RWPE1 (cell line): ENCODE measurements around the gene LRTM2.
A peak's percentile ranks its signal among the peaks of the same experiment; 100 is the strongest.

Experiments
- CTCF ChIA-PET: fragments of 350-600 bp; sonication (Branson Sonifier 250); formaldehyde crosslinking; extraction: SDS; loops from one replicate; lab custom pipeline; 2021; lab: Yijun Ruan, JAX
- POLR2A ChIA-PET: fragments of 400-600 bp; formaldehyde crosslinking; extraction: SDS; loops from one replicate; lab custom pipeline; 2020; ENCODE audit warnings: antibody characterized with exemption; ENCODE audit not compliant: low non-redundant PET; lab: Yijun Ruan, JAX
- DNase-seq: peaks from one replicate; pipeline ENCODE4 v3.0.0; 2012; ENCODE audit warnings: low spot score
- H3K27ac ChIP-seq: fragments of 450-650 bp; 2 replicates; pipeline ENCODE4 v1.5.1; 2017
- CTCF ChIP-seq: fragments of 450-650 bp; conservative IDR thresholded peaks from 2 replicates; pipeline ENCODE4 v1.5.1; 2017; ENCODE audit warnings: low read depth, mild to moderate bottlenecking

LRTM2 gene

GRCh38 chr12:1800401-1801302, 19.7 kb upstream of the LRTM2 start:
- ChIA-PET POLR2A (no interaction called here), CTCF (interaction anchor here (0.7 to 1.6 kb wide), 3 partner anchors 9 to 139 kb away, joined by 3 to 8 read pairs (median 3); no protein-coding TSS in a partner anchor)
- TF ChIP-seq CTCF, result no peak
- H3K27ac ChIP-seq, result no peak overlapping the region
- DNase-seq, result no peak

GRCh38 chr12:1801303-1801975, 18.9 kb upstream of the LRTM2 start:
- no peak for DNase-seq
- ChIA-PET POLR2A (no interaction called here), CTCF (interaction anchor here (0.7 to 1.6 kb wide), 3 partner anchors 10 to 138 kb away, joined by 3 to 8 read pairs (median 3); no protein-coding TSS in a partner anchor)
- no peak overlapping the region for H3K27ac ChIP-seq
- no peak for TF ChIP-seq CTCF

GRCh38 chr12:1803736-1804135, 16.6 kb upstream of the LRTM2 start:
- POLR2A ChIA-PET, result no interaction called here
- TF ChIP-seq CTCF, result no peak
- DNase-seq, result no peak
- no peak overlapping the region for H3K27ac ChIP-seq
- CTCF ChIA-PET, result no interaction called here

- no peak for TF ChIP-seq CTCF
- peak; percentile 86 for DNase-seq
- ChIA-PET CTCF (no interaction called here), POLR2A (no interaction called here)
- H3K27ac ChIP-seq, result no peak overlapping the region
Observed at GRCh38 chr12:1804545-1805332, 15.6 kb upstream of the LRTM2 start.

- H3K27ac ChIP-seq, result no peak overlapping the region
- TF ChIP-seq CTCF, result no peak
- no peak for DNase-seq
- POLR2A ChIA-PET, result no interaction called here
- CTCF ChIA-PET, result no interaction called here
Observed at GRCh38 chr12:1805441-1806081, 14.8 kb upstream of the LRTM2 start.
